IMR-90 (cell line): ENCODE data around the gene GABBR1. TPM values are rescaled to one million over a fixed set of nuclear protein-coding genes. Genes with fewer than 3 reads are reported as not detected.

Experiments
- ATAC-seq: fragments of 200-7000 bp; cut with Tn5 transposase; 2 replicates; pipeline ENCODE4 v1.9.1; 2020; ENCODE audit warnings: low read depth, mild to moderate bottlenecking, moderate library complexity
- BruUV-seq: library from RNA; stranded (reverse); fragments of 400-500 nt; replicated peaks from 2 replicates; lab custom pipeline; 2021; lab: Mats Ljungman, UMichigan
- CTCF ChIA-PET: fragments of 300-600 bp; formaldehyde crosslinking; extraction: SDS; loops from one replicate; lab custom pipeline; 2021; ENCODE audit warnings: antibody characterized with exemption; lab: Yijun Ruan, JAX
- POLR2A ChIA-PET: fragments of 300-600 bp; sonication (Branson Sonifier 250); formaldehyde crosslinking; loops from one replicate; lab custom pipeline; 2022; ENCODE audit warnings: antibody characterized with exemption; ENCODE audit not compliant: unreplicated experiment; lab: Charles Lee
- DNase-seq: peaks from one replicate; pipeline ENCODE4 v3.0.0; 2013
- H2AFZ ChIP-seq: replicated peaks from 2 replicates; pipeline ENCODE3; 2013; ENCODE audit warnings: low read length, mild to moderate bottlenecking; ENCODE audit not compliant: poor library complexity
- H2AK5ac ChIP-seq: 2 replicates; pipeline ENCODE4 v1.6.1; 2013; ENCODE audit warnings: low read depth, low read length, inconsistent platforms
- H2AK9ac ChIP-seq: replicated peaks from 2 replicates; pipeline ENCODE3; 2013; ENCODE audit warnings: mild to moderate bottlenecking, low read depth, low read length, moderate library complexity; ENCODE audit not compliant: poor library complexity
- H2BK120ac ChIP-seq: 2 replicates; pipeline ENCODE4 v1.6.1; 2013; ENCODE audit warnings: low read depth, low read length, inconsistent platforms
- H2BK15ac ChIP-seq: 3 replicates; pipeline ENCODE4 v1.6.1; 2013; ENCODE audit warnings: low read depth, low read length, inconsistent platforms
- H2BK20ac ChIP-seq: 2 replicates; pipeline ENCODE4 v1.6.1; 2013; ENCODE audit warnings: low read depth, mild to moderate bottlenecking, inconsistent platforms, low read length, moderate library complexity
- H2BK5ac ChIP-seq: 2 replicates; pipeline ENCODE4 v1.6.1; 2013; ENCODE audit warnings: mild to moderate bottlenecking, low read depth, low read length, inconsistent platforms; ENCODE audit not compliant: poor library complexity, severe bottlenecking
- H3K14ac ChIP-seq: replicated peaks from 2 replicates; pipeline ENCODE4 v1.6.1; 2013; ENCODE audit warnings: low read depth, low read length, inconsistent platforms
- H3K18ac ChIP-seq: 2 replicates; pipeline ENCODE4 v1.6.1; 2013; ENCODE audit warnings: low read depth, low read length, control low read depth
- H3K23ac ChIP-seq: 2 replicates; pipeline ENCODE4 v1.6.1; 2013; ENCODE audit warnings: low read depth, low read length, inconsistent platforms
- H3K27ac ChIP-seq: 2 replicates; pipeline ENCODE4 v1.5.1; 2013; ENCODE audit warnings: mild to moderate bottlenecking, control low read depth, low read length; ENCODE audit not compliant: insufficient read depth
- H3K27me3 ChIP-seq: 2 replicates; pipeline ENCODE4 v1.6.1; 2013; ENCODE audit warnings: low read length; ENCODE audit not compliant: control insufficient read depth, insufficient read depth
- H3K36me3 ChIP-seq: 2 replicates; pipeline ENCODE4 v1.6.1; 2013; ENCODE audit warnings: low read length, mixed read lengths; ENCODE audit not compliant: control insufficient read depth, insufficient read depth
- H3K4ac ChIP-seq: 2 replicates; pipeline ENCODE4 v1.6.1; 2013; ENCODE audit warnings: low read depth, low read length, inconsistent platforms
- H3K4me1 ChIP-seq: 2 replicates; pipeline ENCODE4 v1.6.1; 2013; ENCODE audit warnings: low read length, mixed read lengths; ENCODE audit not compliant: control insufficient read depth, insufficient read depth
- H3K4me2 ChIP-seq: 2 replicates; pipeline ENCODE4 v1.6.1; 2013; ENCODE audit warnings: low read depth, mild to moderate bottlenecking, control low read depth, low read length, moderate library complexity
- H3K4me3 ChIP-seq: 2 replicates; pipeline ENCODE4 v1.5.1; 2013; ENCODE audit warnings: low read depth, mild to moderate bottlenecking, control low read depth, low read length, moderate library complexity; ENCODE audit not compliant: insufficient read depth
- H3K56ac ChIP-seq: 2 replicates; pipeline ENCODE4 v1.6.1; 2013; ENCODE audit warnings: low read length, inconsistent platforms; ENCODE audit not compliant: insufficient read depth; ENCODE audit errors: extremely low read depth
- H3K79me1 ChIP-seq, 2 experiments: 2 replicates each; pipeline ENCODE4 v1.6.1; 2013; ENCODE audit warnings: low read length in 2 of 2, inconsistent platforms in 1 of 2, low read depth in 1 of 2
- H3K9ac ChIP-seq: 2 replicates; pipeline ENCODE4 v1.6.1; 2013; ENCODE audit warnings: low read depth, low read length, control low read depth
- H3K9me1 ChIP-seq: 2 replicates; pipeline ENCODE4 v1.6.1; 2013; ENCODE audit warnings: low read length, inconsistent platforms; ENCODE audit not compliant: insufficient read depth
- H3K9me3 ChIP-seq: 2 replicates; pipeline ENCODE4 v1.6.1; 2013; ENCODE audit warnings: low read length; ENCODE audit not compliant: control insufficient read depth, insufficient read depth
- H4K20me1 ChIP-seq: 2 replicates; pipeline ENCODE4 v1.6.1; 2013; ENCODE audit warnings: low read length, inconsistent platforms; ENCODE audit not compliant: insufficient read depth
- H4K5ac ChIP-seq: 2 replicates; pipeline ENCODE4 v1.6.1; 2013; ENCODE audit warnings: mild to moderate bottlenecking, low read depth, low read length, control low read depth
- H4K8ac ChIP-seq, 2 experiments: 2 replicates each; pipeline ENCODE4 v1.6.1; 2013; ENCODE audit warnings: low read depth in 2 of 2, low read length in 2 of 2, control low read depth in 1 of 2, inconsistent platforms in 1 of 2
- H4K91ac ChIP-seq: 2 replicates; pipeline ENCODE4 v1.6.1; 2013; ENCODE audit warnings: low read depth, low read length, inconsistent platforms; ENCODE audit not compliant: insufficient read depth
- BHLHE40 ChIP-seq: fragments of 150-350 bp; IDR thresholded peaks from 2 replicates; pipeline ENCODE4 v1.6.1; 2016; ENCODE audit warnings: mild to moderate bottlenecking, low read depth, low read length
- CEBPB ChIP-seq: IDR thresholded peaks from 2 replicates; pipeline ENCODE4 v1.6.1; 2012; ENCODE audit warnings: low read depth, low read length, improper control_type of control experiment
- CHD1 ChIP-seq: IDR thresholded peaks from 2 replicates; pipeline ENCODE4 v1.6.1; 2012; ENCODE audit warnings: low read depth, low read length, improper control_type of control experiment
- ELK1 ChIP-seq: fragments of 150-350 bp; IDR thresholded peaks from 2 replicates; pipeline ENCODE4 v1.6.1; 2016; ENCODE audit warnings: low read depth, mild to moderate bottlenecking, low read length, moderate library complexity, borderline replicate concordance
- FOS ChIP-seq: fragments of 150-350 bp; IDR thresholded peaks from 2 replicates; pipeline ENCODE4 v1.6.1; 2016; ENCODE audit warnings: low read depth, low read length
- MAFK ChIP-seq: IDR thresholded peaks from 2 replicates; pipeline ENCODE4 v1.6.1; 2012; ENCODE audit warnings: low read depth, low read length, improper control_type of control experiment
- MAZ ChIP-seq: IDR thresholded peaks from 2 replicates; pipeline ENCODE4 v1.6.1; 2012; ENCODE audit warnings: low read depth, mild to moderate bottlenecking, low read length, improper control_type of control experiment, moderate library complexity, borderline replicate concordance
- MXI1 ChIP-seq: IDR thresholded peaks from 2 replicates; pipeline ENCODE4 v1.6.1; 2012; ENCODE audit warnings: low read depth, mild to moderate bottlenecking, low read length, moderate library complexity, borderline replicate concordance
- NFE2L2 ChIP-seq: fragments of 150-350 bp; IDR thresholded peaks from 2 replicates; pipeline ENCODE4 v1.6.1; 2016; ENCODE audit warnings: low read depth, mild to moderate bottlenecking, low read length
- POLR2A ChIP-seq: IDR thresholded peaks from 2 replicates; pipeline ENCODE4 v1.6.1; 2012; ENCODE audit warnings: mild to moderate bottlenecking, low read depth, low read length
- RAD21 ChIP-seq: IDR thresholded peaks from 2 replicates; pipeline ENCODE4 v1.6.1; 2012; ENCODE audit warnings: low read length, improper control_type of control experiment
- RCOR1 ChIP-seq: IDR thresholded peaks from 2 replicates; pipeline ENCODE4 v1.6.1; 2012; ENCODE audit warnings: mild to moderate bottlenecking, low read length, improper control_type of control experiment; ENCODE audit not compliant: insufficient replicate concordance
- RFX5 ChIP-seq: IDR thresholded peaks from 2 replicates; pipeline ENCODE4 v1.8.0; 2012; ENCODE audit warnings: low read depth, mild to moderate bottlenecking, low read length, moderate library complexity
- SMC3 ChIP-seq: fragments of 150-350 bp; IDR thresholded peaks from 2 replicates; pipeline ENCODE4 v1.6.1; 2016; ENCODE audit warnings: low read depth, mild to moderate bottlenecking, antibody characterized with exemption, low read length, moderate library complexity
- USF2 ChIP-seq: fragments of 150-350 bp; IDR thresholded peaks from 2 replicates; pipeline ENCODE4 v1.6.1; 2017; ENCODE audit warnings: mild to moderate bottlenecking, antibody characterized with exemption, low read length, low read depth
- WGBS, 2 experiments: methylation state at CpG; one replicate each; pipeline versions ENCODE4 v1.1.5 to v1.1.7; 2013; ENCODE audit warnings: missing lambda C conversion rate in 2 of 2; ENCODE audit not compliant: insufficient read length in 1 of 2; ENCODE audit errors: extremely low coverage in 2 of 2; 5-methylcytosine and 5-hydroxymethylcytosine counted together
- dilution Hi-C: fragments of 300-500 bp; cut with HindIII; formaldehyde crosslinking; loops from one replicate; pipeline ENCODE4 v1.14.3; 2018; ENCODE audit warnings: low sequenced_read_pairs; ENCODE audit not compliant: unreplicated experiment
- in situ Hi-C: fragments of 300-500 bp; cut with MboI; formaldehyde crosslinking; loops from 3 replicates; pipeline ENCODE4 v1.14.3; 2019; ENCODE audit warnings: low sequenced_read_pairs, inconsistent platforms, mixed read lengths
- intact Hi-C: fragments of 100-400 bp; cut with micrococcal nuclease; formaldehyde crosslinking; loops from 2 replicates; pipeline ENCODE4 v1.10.0; 2022
- polyA plus RNA-seq, 3 experiments: library from polyadenylated mRNA; depleted of rRNA; stranded (reverse); fragments of >200 nt; gene quantifications; 2 replicates each; pipeline ENCODE4 v1.2.3, GENCODE V29; 2012; ENCODE audit warnings: low replicate concordance in 1 of 3
- total RNA-seq: library from RNA; depleted of rRNA; stranded (reverse); fragments of >200 nt; gene quantifications from 2 replicates; pipeline ENCODE4 v1.2.3, GENCODE V29; 2012
- TF ChIP-seq, protein P1 (sequence below): conservative IDR thresholded peaks from 2 replicates; pipeline ENCODE4 v1.5.1; 2012; ENCODE audit warnings: mild to moderate bottlenecking, low read depth, low read length, improper control_type of control experiment

The GABBR1 gene
- total and polyA plus RNA-seq, 2 of the 4 experiments (the other 2 are of a cell fraction) = 5.9 to 31.5 TPM

DNA sequence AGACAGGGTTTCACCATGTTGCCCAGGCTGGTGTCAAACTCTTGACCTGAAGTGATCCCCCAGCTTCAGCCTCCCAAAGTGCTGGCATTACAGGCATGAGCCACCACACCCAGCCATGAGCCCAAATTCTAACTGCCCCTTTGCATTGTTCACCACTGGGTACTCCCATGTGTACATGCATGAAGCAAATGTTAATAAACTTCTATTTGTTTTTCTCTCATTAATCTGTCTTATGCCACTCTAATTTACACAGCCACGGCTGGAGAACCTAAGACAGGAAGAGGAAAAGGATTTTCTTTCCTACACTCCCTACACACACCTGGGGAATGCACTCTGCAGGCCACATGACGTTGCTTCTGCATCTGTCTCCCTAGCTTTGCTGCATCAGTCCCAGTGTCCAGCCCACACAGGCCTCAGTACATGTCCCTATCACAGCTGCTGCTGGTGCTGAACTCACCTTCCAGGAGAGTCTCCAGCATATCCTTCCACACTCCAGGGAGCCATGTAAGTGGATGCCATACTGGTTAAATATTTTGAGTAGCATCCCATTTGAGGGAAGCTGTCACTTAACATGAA, 34.7 kb downstream of the GABBR1 start:
- Histone ChIP-seq H3K23ac (no peak overlapping the region), H3K4me1 (no peaks in the 10 kb centered on the region), H3K4me2 (no peak overlapping the region), H3K79me1 (no peaks in the 10 kb centered on the region), H2BK20ac (no peak overlapping the region), H3K4me3 (no peak overlapping the region), H2AK5ac (no peak overlapping the region), H3K4ac (no peak overlapping the region), H2AFZ (no peak overlapping the region), H3K36me3 (peaks cover 14% of the 10 kb centered on the region), H3K9me1 (peaks cover 3% of the 10 kb centered on the region; the same call in 1 of the 2 replicates), H3K56ac (no peak overlapping the region), H3K9me3 (no peaks in the 10 kb centered on the region), H3K14ac (no peak overlapping the region), H2AK9ac (no peak overlapping the region), H2BK5ac (no peak overlapping the region), H4K91ac (no peak overlapping the region), H2BK120ac (no peak overlapping the region), H4K5ac (no peak overlapping the region), H3K9ac (no peak overlapping the region), H3K18ac (no peak overlapping the region), H4K8ac (no peak overlapping the region), H2BK15ac (no peak overlapping the region), H4K20me1 (no peaks in the 10 kb centered on the region), H3K27ac (no peak overlapping the region), H3K27me3 (no peaks in the 10 kb centered on the region)
- intact Hi-C loops = no loop called here
- BruUV-seq = no TSS peak
- ChIA-PET CTCF (interaction anchor here (0.7 to 1.1 kb wide), 2 partner anchors 9 to 55 kb away, joined by 3 to 5 read pairs; no protein-coding TSS in a partner anchor), POLR2A (interaction anchor here (0.6 kb wide), 1 partner anchor 17 kb away, joined by 14 read pairs; no protein-coding TSS in a partner anchor)
- TF ChIP-seq USF2 = no peak
- TF ChIP-seq RAD21 = no peak
- TF ChIP-seq RCOR1 = no peak
- no peak for TF ChIP-seq NFE2L2
- TF ChIP-seq, protein P1, sequence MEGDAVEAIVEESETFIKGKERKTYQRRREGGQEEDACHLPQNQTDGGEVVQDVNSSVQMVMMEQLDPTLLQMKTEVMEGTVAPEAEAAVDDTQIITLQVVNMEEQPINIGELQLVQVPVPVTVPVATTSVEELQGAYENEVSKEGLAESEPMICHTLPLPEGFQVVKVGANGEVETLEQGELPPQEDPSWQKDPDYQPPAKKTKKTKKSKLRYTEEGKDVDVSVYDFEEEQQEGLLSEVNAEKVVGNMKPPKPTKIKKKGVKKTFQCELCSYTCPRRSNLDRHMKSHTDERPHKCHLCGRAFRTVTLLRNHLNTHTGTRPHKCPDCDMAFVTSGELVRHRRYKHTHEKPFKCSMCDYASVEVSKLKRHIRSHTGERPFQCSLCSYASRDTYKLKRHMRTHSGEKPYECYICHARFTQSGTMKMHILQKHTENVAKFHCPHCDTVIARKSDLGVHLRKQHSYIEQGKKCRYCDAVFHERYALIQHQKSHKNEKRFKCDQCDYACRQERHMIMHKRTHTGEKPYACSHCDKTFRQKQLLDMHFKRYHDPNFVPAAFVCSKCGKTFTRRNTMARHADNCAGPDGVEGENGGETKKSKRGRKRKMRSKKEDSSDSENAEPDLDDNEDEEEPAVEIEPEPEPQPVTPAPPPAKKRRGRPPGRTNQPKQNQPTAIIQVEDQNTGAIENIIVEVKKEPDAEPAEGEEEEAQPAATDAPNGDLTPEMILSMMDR = no peak
- no peak for TF ChIP-seq MAZ
- no peak for TF ChIP-seq CHD1
- no peak for TF ChIP-seq POLR2A
- TF ChIP-seq RFX5 = no peak
- no peak for TF ChIP-seq FOS
- TF ChIP-seq SMC3 = no peak
- no peak for TF ChIP-seq BHLHE40
- no peak for TF ChIP-seq MAFK
- TF ChIP-seq CEBPB = no peak
- TF ChIP-seq MXI1 = no peak
- no peak for TF ChIP-seq ELK1
- DNase-seq (no peak), ATAC-seq (no peak)
- no CpG with 5 or more reads among the region's 2 CpGs for WGBS, 2 experiments
- dilution Hi-C loops = no loop called here
- in situ Hi-C loops = loop anchor here (10.0 kb wide), 1 partner anchor 913 kb away; no protein-coding TSS in a partner anchor
